ENCODE measurements around the gene ZMYM3.

- TF ChIP-seq CTCF (IDR thresholded peaks at IDR 0.05) (no peak), POLR2AphosphoS5 (IDR thresholded peaks at IDR 0.05) (no peak), POLR2A (IDR thresholded peaks at IDR 0.05; ENCODE audit: low read depth) (no peak)
These were observed 37.4 kb upstream of the ZMYM3 start for GRCh38 chrX:71291381-71291780.
